ENCODE results near the gene ADGB.
"Not testable (repeated sequence)": the region's sequence is repeated elsewhere in the genome, so short reads cannot be mapped to it uniquely, and the experiment has no call there.

Gene ADGB

GRCh38 chr6:146812811-146813321 is 214.1 kb downstream of the ADGB start:
- not testable (repeated sequence) for H3K9ac ChIP-seq (ENCODE audit: low read length); H3K27ac ChIP-seq (ENCODE audit: low read length); H3K27me3 ChIP-seq (replicated peaks; ENCODE audit: insufficient read depth, low read length); H3K79me2 ChIP-seq (ENCODE audit: low read length); H3K4me1 ChIP-seq (ENCODE audit: low read length); DNase-seq; H3K36me3 ChIP-seq (replicated peaks; ENCODE audit: insufficient read depth, low read length); H3K4me2 ChIP-seq (ENCODE audit: low read depth, low read length); H3K9me2 ChIP-seq (replicated peaks; ENCODE audit: insufficient read depth, low read length); H2AFZ ChIP-seq (ENCODE audit: low read length); H3F3A ChIP-seq (ENCODE audit: insufficient read depth, low read length); H3K4me3 ChIP-seq (ENCODE audit: low read length); H3K9me3 ChIP-seq (replicated peaks; ENCODE audit: insufficient read depth, low read length); H4K20me1 ChIP-seq (ENCODE audit: insufficient read depth, low read length)

GRCh38 chr6:146813554-146813953 is 214.8 kb downstream of the ADGB start:
- H3K9ac ChIP-seq (ENCODE audit: low read length) = no peak overlapping the region
- no peaks in the 10 kb centered on the region for H3K9me2 ChIP-seq (replicated peaks; ENCODE audit: insufficient read depth, low read length)
- no peaks in the 10 kb centered on the region for H3K27me3 ChIP-seq (replicated peaks; ENCODE audit: insufficient read depth, low read length)
- H4K20me1 ChIP-seq (ENCODE audit: insufficient read depth, low read length) = no peaks in the 10 kb centered on the region
- no peak overlapping the region for H2AFZ ChIP-seq (ENCODE audit: low read length)
- H3K9me3 ChIP-seq (replicated peaks; ENCODE audit: insufficient read depth, low read length) = no peaks in the 10 kb centered on the region
- TF ChIP-seq CTCF (IDR thresholded peaks at IDR 0.05; ENCODE audit: low read length) (no peak), EZH2 (optimal IDR thresholded peaks at IDR 0.05; ENCODE audit: low read depth, low read length) (no peak), EZH2phosphoT487 (IDR thresholded peaks at IDR 0.05; ENCODE audit: low read length) (no peak)
- no peaks in the 10 kb centered on the region for H3K36me3 ChIP-seq (replicated peaks; ENCODE audit: insufficient read depth, low read length)
- no peaks in the 10 kb centered on the region for H3K79me2 ChIP-seq (ENCODE audit: low read length)
- no peaks in the 10 kb centered on the region for H3K4me1 ChIP-seq (ENCODE audit: low read length)
- H3K4me3 ChIP-seq (ENCODE audit: low read length) = no peak overlapping the region
- DNase-seq = no peak
- no peak overlapping the region for H3K27ac ChIP-seq (ENCODE audit: low read length)
- H3K4me2 ChIP-seq (ENCODE audit: low read depth, low read length) = no peak overlapping the region
- no peaks in the 10 kb centered on the region for H3F3A ChIP-seq (ENCODE audit: insufficient read depth, low read length)

GRCh38 chr6:146814148-146814750 is 215.5 kb downstream of the ADGB start:
- Histone ChIP-seq H3K9me3 (replicated peaks; ENCODE audit: insufficient read depth, low read length) (no peaks in the 10 kb centered on the region), H3K4me3 (ENCODE audit: low read length) (no peak overlapping the region), H3K4me1 (ENCODE audit: low read length) (no peaks in the 10 kb centered on the region), H3K27me3 (replicated peaks; ENCODE audit: insufficient read depth, low read length) (no peaks in the 10 kb centered on the region), H3K9ac (ENCODE audit: low read length) (no peak overlapping the region), H3K4me2 (ENCODE audit: low read depth, low read length) (no peak overlapping the region), H3K9me2 (replicated peaks; ENCODE audit: insufficient read depth, low read length) (no peaks in the 10 kb centered on the region), H3F3A (ENCODE audit: insufficient read depth, low read length) (no peaks in the 10 kb centered on the region), H3K27ac (ENCODE audit: low read length) (no peak overlapping the region), H3K36me3 (replicated peaks; ENCODE audit: insufficient read depth, low read length) (no peaks in the 10 kb centered on the region), H2AFZ (ENCODE audit: low read length) (no peak overlapping the region), H3K79me2 (ENCODE audit: low read length) (no peaks in the 10 kb centered on the region), H4K20me1 (ENCODE audit: insufficient read depth, low read length) (no peaks in the 10 kb centered on the region)
- no peak for DNase-seq
- TF ChIP-seq EZH2 (optimal IDR thresholded peaks at IDR 0.05; ENCODE audit: low read depth, low read length) (no peak), EZH2phosphoT487 (IDR thresholded peaks at IDR 0.05; ENCODE audit: low read length) (no peak), CTCF (IDR thresholded peaks at IDR 0.05; ENCODE audit: low read length) (no peak)

- not testable (repeated sequence) for H3K27ac ChIP-seq (ENCODE audit: low read length); H3K4me1 ChIP-seq (ENCODE audit: low read length); H3F3A ChIP-seq (ENCODE audit: insufficient read depth, low read length)
Observed at GRCh38 chr6:146815511-146816462, 217.0 kb downstream of the ADGB start.

More at GRCh38 chr6:146815511-146816462, 217.0 kb downstream of the ADGB start:
- H3K9ac ChIP-seq (ENCODE audit: low read length); H3K9me3 ChIP-seq (replicated peaks; ENCODE audit: insufficient read depth, low read length); H4K20me1 ChIP-seq (ENCODE audit: insufficient read depth, low read length); H3K36me3 ChIP-seq (replicated peaks; ENCODE audit: insufficient read depth, low read length); H3K4me3 ChIP-seq (ENCODE audit: low read length); H3K4me2 ChIP-seq (ENCODE audit: low read depth, low read length); H2AFZ ChIP-seq (ENCODE audit: low read length); DNase-seq; H3K27me3 ChIP-seq (replicated peaks; ENCODE audit: insufficient read depth, low read length); H3K9me2 ChIP-seq (replicated peaks; ENCODE audit: insufficient read depth, low read length); H3K79me2 ChIP-seq (ENCODE audit: low read length): not testable (repeated sequence)

All from MM.1S (cell line).